CD14-positive monocyte (primary cell): ENCODE results near the gene PRSS35. TPM values are rescaled to one million over a fixed set of nuclear protein-coding genes. Genes with fewer than 3 reads are reported as not detected.
"Not testable (repeated sequence)": the region's sequence is repeated elsewhere in the genome, so short reads cannot be mapped to it uniquely, and the experiment has no call there.

Experiments used
- DNase-seq, 3 donors: peaks; one replicate each; pipeline ENCODE4 v3.0.0-alpha.2; 2011 to 2022
- H2AFZ ChIP-seq: 2 replicates; pipeline ENCODE4 v1.6.0; 2012; ENCODE audit warnings: mild to moderate bottlenecking, low read depth, low read length, inconsistent platforms; ENCODE audit not compliant: insufficient read depth, poor library complexity, severe bottlenecking
- H3K27ac ChIP-seq, 2 donors: 1 replicate in 1 of 2; 2 replicates in 1 of 2; pipeline ENCODE4 v1.5.1; 2012 to 2013; ENCODE audit warnings: low read length in 2 of 2, control low read depth in 1 of 2, inconsistent platforms in 1 of 2, low read depth in 1 of 2, mild to moderate bottlenecking in 1 of 2
- H3K27me3 ChIP-seq, 2 donors: one replicate each; pipeline versions ENCODE4 v1.6.0 to v1.6.1; 2011 to 2013; ENCODE audit warnings: low read length in 2 of 2; ENCODE audit not compliant: control insufficient read depth in 2 of 2, insufficient read depth in 2 of 2
- H3K36me3 ChIP-seq, 2 donors: replicated peaks in 1 of 2; 1 replicate in 1 of 2; 2 replicates in 1 of 2; pipeline versions ENCODE4 v1.5.1 to v1.6.1; 2012 to 2013; ENCODE audit warnings: low read length in 2 of 2, control low read depth in 1 of 2, inconsistent platforms in 1 of 2, mild to moderate bottlenecking in 1 of 2; ENCODE audit not compliant: insufficient read depth in 2 of 2, control insufficient read depth in 1 of 2
- H3K4me1 ChIP-seq, 2 donors: 1 replicate in 1 of 2; 2 replicates in 1 of 2; pipeline versions ENCODE4 v1.5.1 to v1.6.1; 2012 to 2013; ENCODE audit warnings: low read length in 2 of 2, control low read depth in 1 of 2, inconsistent platforms in 1 of 2, mild to moderate bottlenecking in 1 of 2, moderate library complexity in 1 of 2; ENCODE audit not compliant: insufficient read depth in 2 of 2, control insufficient read depth in 1 of 2
- H3K4me2 ChIP-seq: replicated peaks from 2 replicates; pipeline ENCODE3; 2012; ENCODE audit warnings: low read length, moderate library complexity, mild to moderate bottlenecking; ENCODE audit not compliant: poor library complexity, severe bottlenecking; ENCODE audit errors: extremely low read depth
- H3K4me3 ChIP-seq, 3 experiments: fragments of 200-600 bp in 1 of 3; sonication (generic) in 1 of 3; replicated peaks in 1 of 3; 1 replicate in 2 of 3; 2 replicates in 1 of 3; pipeline ENCODE4 v1.5.1; 2011 to 2013; ENCODE audit warnings: low read length in 3 of 3, mild to moderate bottlenecking in 3 of 3, control low read depth in 2 of 3, low read depth in 2 of 3, inconsistent platforms in 1 of 3, moderate library complexity in 1 of 3
- H3K79me2 ChIP-seq: 2 replicates; pipeline ENCODE4 v1.6.0; 2012; ENCODE audit warnings: mild to moderate bottlenecking, control low read depth, inconsistent platforms, low read length, moderate library complexity; ENCODE audit not compliant: insufficient read depth
- H3K9ac ChIP-seq: 2 replicates; pipeline ENCODE4 v1.6.0; 2017; ENCODE audit warnings: low read length, mild to moderate bottlenecking; ENCODE audit not compliant: insufficient read depth, poor library complexity, severe bottlenecking
- H3K9me3 ChIP-seq, 2 donors: replicated peaks in 1 of 2; 1 replicate in 1 of 2; 2 replicates in 1 of 2; pipeline versions ENCODE4 v1.5.1 to v1.6.1; 2012 to 2013; ENCODE audit warnings: low read length in 2 of 2, control low read depth in 1 of 2; ENCODE audit not compliant: control insufficient read depth in 1 of 2, insufficient read depth in 1 of 2
- H4K20me1 ChIP-seq: 2 replicates; pipeline ENCODE4 v1.6.0; 2012; ENCODE audit warnings: mild to moderate bottlenecking, low read length, control low read depth, moderate library complexity; ENCODE audit not compliant: insufficient read depth
- H3K27ac Mint-ChIP-seq, 7 donors: one replicate each; pipeline ENCODE4 v1.8.0; 2020; ENCODE audit warnings: mild to moderate bottlenecking in 7 of 7, mixed read lengths in 7 of 7, moderate library complexity in 6 of 7, inconsistent platforms in 2 of 7
- H3K27me3 Mint-ChIP-seq, 3 donors: one replicate each; pipeline ENCODE4 v1.8.0; 2021 to 2022; ENCODE audit warnings: low read depth in 3 of 3, mild to moderate bottlenecking in 3 of 3, mixed read lengths in 3 of 3, moderate library complexity in 3 of 3, inconsistent platforms in 1 of 3
- H3K36me3 Mint-ChIP-seq, 2 donors: one replicate each; pipeline ENCODE4 v1.8.0; 2020; ENCODE audit warnings: mixed read lengths in 2 of 2, inconsistent platforms in 1 of 2, mild to moderate bottlenecking in 1 of 2
- H3K4me1 Mint-ChIP-seq: one replicate; pipeline ENCODE4 v1.8.0; 2020; ENCODE audit warnings: mild to moderate bottlenecking, mixed read lengths
- H3K4me3 Mint-ChIP-seq, 2 donors: one replicate each; pipeline ENCODE4 v1.8.0; 2020; ENCODE audit warnings: mild to moderate bottlenecking in 2 of 2, mixed read lengths in 2 of 2, moderate library complexity in 1 of 2
- H3K9me3 Mint-ChIP-seq, 7 donors: one replicate each; pipeline ENCODE4 v1.8.0; 2020 to 2022; ENCODE audit warnings: mixed read lengths in 7 of 7, mild to moderate bottlenecking in 6 of 7, moderate library complexity in 6 of 7, inconsistent platforms in 2 of 7
- WGBS: methylation state at CpG from one replicate; pipeline ENCODE4 v1.1.5; 2013; ENCODE audit warnings: missing lambda C conversion rate; ENCODE audit not compliant: insufficient coverage; 5-methylcytosine and 5-hydroxymethylcytosine counted together
- intact Hi-C, 2 donors: fragments of 100-400 bp; cut with micrococcal nuclease; formaldehyde crosslinking; loops; one replicate each; pipeline versions ENCODE4 v1.15.0 to v1.15.1; 2023
- polyA plus RNA-seq, 3 donors: library from polyadenylated mRNA; depleted of rRNA in 1 of 3; unstranded in 2 of 3; stranded (reverse) in 1 of 3; fragments of 300-500 nt in 2 of 3; fragments of >200 nt in 1 of 3; fragmentation: Illumina TruSeq in 2 of 3; gene quantifications; 1 replicate in 2 of 3; 2 replicates in 1 of 3; pipeline ENCODE4 v1.2.3, GENCODE V29; 2012 to 2021
- TF ChIP-seq, protein P1 (sequence below): fragments of 200-600 bp; IDR thresholded peaks from one replicate; pipeline ENCODE4 v1.8.0; 2022; ENCODE audit warnings: antibody characterized with exemption, mild to moderate bottlenecking

PRSS35 gene
- polyA plus RNA-seq, 3 donors = not detected

DNA sequence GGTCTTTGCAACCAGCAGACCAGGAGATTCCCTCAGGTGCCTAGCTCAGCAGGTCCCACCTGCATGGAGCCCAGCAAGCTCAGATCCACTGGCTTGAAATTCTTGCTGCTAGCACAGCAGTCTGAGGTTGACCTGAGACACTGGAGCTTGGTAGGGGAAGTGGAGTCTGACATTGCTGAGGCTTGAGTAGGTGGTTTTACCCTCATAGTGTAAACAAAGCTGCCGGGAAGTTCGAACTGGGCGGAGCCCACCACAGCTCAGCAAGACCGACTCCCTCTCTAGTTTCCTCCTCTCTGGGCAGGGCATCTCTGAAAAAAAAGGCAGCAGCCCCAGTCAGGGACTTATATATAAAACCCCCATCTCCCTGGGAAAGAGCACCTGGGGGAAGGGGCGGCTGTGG lies 34.3 kb downstream of the PRSS35 start:
- Mint-ChIP-seq H3K36me3 (peaks cover 2% of the 10 kb centered on the region in 2 donors), H3K4me1 (peaks cover 31% of the 10 kb centered on the region), H3K27me3 (peaks cover 0 to 4% (median 3%) of the 10 kb centered on the region in 3 donors), H3K4me3 (no peak overlapping the region), H3K9me3 (peaks cover 17 to 30% (median 23%) of the 10 kb centered on the region in 7 donors), H3K27ac (peak overlapping the region in 4 of 7 donors; percentile 12 to 77 (median 57))
- H2AFZ ChIP-seq = peak overlapping the region; percentile 30
- WGBS = 100% methylated on average over 1 of the region's 5 CpGs
- peak overlapping the region; percentile 11 for H3K4me2 ChIP-seq
- TF ChIP-seq, protein P1, sequence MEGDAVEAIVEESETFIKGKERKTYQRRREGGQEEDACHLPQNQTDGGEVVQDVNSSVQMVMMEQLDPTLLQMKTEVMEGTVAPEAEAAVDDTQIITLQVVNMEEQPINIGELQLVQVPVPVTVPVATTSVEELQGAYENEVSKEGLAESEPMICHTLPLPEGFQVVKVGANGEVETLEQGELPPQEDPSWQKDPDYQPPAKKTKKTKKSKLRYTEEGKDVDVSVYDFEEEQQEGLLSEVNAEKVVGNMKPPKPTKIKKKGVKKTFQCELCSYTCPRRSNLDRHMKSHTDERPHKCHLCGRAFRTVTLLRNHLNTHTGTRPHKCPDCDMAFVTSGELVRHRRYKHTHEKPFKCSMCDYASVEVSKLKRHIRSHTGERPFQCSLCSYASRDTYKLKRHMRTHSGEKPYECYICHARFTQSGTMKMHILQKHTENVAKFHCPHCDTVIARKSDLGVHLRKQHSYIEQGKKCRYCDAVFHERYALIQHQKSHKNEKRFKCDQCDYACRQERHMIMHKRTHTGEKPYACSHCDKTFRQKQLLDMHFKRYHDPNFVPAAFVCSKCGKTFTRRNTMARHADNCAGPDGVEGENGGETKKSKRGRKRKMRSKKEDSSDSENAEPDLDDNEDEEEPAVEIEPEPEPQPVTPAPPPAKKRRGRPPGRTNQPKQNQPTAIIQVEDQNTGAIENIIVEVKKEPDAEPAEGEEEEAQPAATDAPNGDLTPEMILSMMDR = no peak
- peak in 1 of 3 donors; percentile 14 for DNase-seq
- H3K27ac ChIP-seq = no peak overlapping the region
- H3K79me2 ChIP-seq = no peaks in the 10 kb centered on the region
- peaks cover 0 to 4% of the 10 kb centered on the region in 2 donors for H3K9me3 ChIP-seq
- no peaks in the 10 kb centered on the region for H4K20me1 ChIP-seq
- H3K9ac ChIP-seq = no peak overlapping the region
- intact Hi-C loops = no loop called here
- H3K36me3 ChIP-seq = no peaks in the 10 kb centered on the region
- H3K4me3 ChIP-seq = peak overlapping the region in 1 of 3 experiments; percentile 35
- no peaks in the 10 kb centered on the region for H3K27me3 ChIP-seq
- H3K4me1 ChIP-seq = peaks cover 7 to 10% of the 10 kb centered on the region in 2 donors

DNA sequence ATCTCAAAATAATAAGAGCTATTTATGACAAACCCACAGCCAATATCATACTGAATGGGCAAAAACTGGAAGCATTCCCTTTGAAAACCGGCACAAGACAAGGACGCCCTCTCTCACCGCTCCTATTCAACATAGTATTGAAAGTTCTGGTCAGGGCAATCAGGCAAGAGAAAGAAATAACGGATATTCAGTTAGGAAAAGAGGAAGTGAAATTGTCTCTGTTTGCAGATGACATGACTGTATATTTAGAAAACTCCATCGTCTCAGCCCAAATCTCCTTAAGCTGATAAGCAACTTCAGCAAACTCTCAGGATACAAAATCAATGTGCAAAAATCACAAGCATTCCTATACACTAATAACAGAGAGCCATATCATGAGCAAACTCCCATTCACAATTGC lies 38.1 kb downstream of the PRSS35 start:
- H3K27ac ChIP-seq, H3K4me1 ChIP-seq, H3K36me3 Mint-ChIP-seq, H3K27me3 ChIP-seq, H3K4me2 ChIP-seq, H3K4me3 ChIP-seq, H3K4me3 Mint-ChIP-seq, H3K9me3 ChIP-seq, H3K36me3 ChIP-seq, H3K27me3 Mint-ChIP-seq, intact Hi-C loops, H3K79me2 ChIP-seq, H4K20me1 ChIP-seq, H2AFZ ChIP-seq, H3K9ac ChIP-seq: not testable (repeated sequence)
- DNase-seq = peak in 1 of 3 donors; percentile 16
- Mint-ChIP-seq H3K9me3 (peaks cover 9 to 18% (median 15%) of the 10 kb centered on the region in 7 donors), H3K4me1 (peaks cover 31% of the 10 kb centered on the region), H3K27ac (peak overlapping the region in 2 of 7 donors; percentile 4 to 6)
- WGBS = 0% methylated on average over 1 of the region's 5 CpGs

DNA sequence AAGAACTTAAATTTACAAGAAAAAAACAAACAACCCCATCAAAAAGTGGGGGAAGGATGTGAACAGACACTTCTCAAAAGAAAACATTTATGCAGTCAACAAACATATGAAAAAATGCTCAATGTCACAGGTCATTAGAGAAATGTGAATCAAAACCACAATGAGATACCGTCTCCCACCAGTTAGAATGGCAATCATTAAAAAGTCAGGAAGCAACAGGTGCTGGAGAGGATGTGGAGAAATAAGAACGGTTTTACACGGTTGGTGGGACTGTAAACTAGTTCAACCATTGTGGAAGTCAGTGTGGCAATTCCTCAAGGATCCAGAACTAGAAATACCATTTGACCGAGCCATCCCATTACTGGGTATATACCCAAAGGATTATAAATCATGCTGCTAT lies 39.4 kb downstream of the PRSS35 start:
- not testable (repeated sequence) for H4K20me1 ChIP-seq
- no CpG with 5 or more reads among the region's 4 CpGs for WGBS

More for the DNA sequence above, 39.4 kb downstream of the PRSS35 start:
- H3K9me3 ChIP-seq, H3K27me3 Mint-ChIP-seq, H3K36me3 ChIP-seq, intact Hi-C loops, H3K4me3 ChIP-seq, H2AFZ ChIP-seq, H3K79me2 ChIP-seq, H3K27ac Mint-ChIP-seq, DNase-seq, H3K9ac ChIP-seq, H3K36me3 Mint-ChIP-seq, H3K27ac ChIP-seq, H3K4me2 ChIP-seq, H3K27me3 ChIP-seq, H3K4me1 ChIP-seq, H3K4me3 Mint-ChIP-seq: not testable (repeated sequence)
- H3K9me3 Mint-ChIP-seq = peaks cover 5 to 18% (median 11%) of the 10 kb centered on the region in 7 donors
- H3K4me1 Mint-ChIP-seq = peaks cover 24% of the 10 kb centered on the region
